Skeletal muscle tissue (tissue), 1 donor: ENCODE data around the gene PLEKHO1. TPM values are rescaled to one million over a fixed set of nuclear protein-coding genes. Genes with fewer than 3 reads are reported as not detected.

Experiments used
- total RNA-seq: library from RNA; depleted of rRNA; stranded (reverse); fragments of >200 nt; gene quantifications from one replicate; pipeline ENCODE4 v1.2.3, GENCODE V29; 2014

PLEKHO1 gene
- total RNA-seq, 1 donor from 2014 or later = 70.5 TPM

Other genes with a start within 250 kb of the PLEKHO1 start
- 2.1 TPM for gene SV2A, start 232.1 kb upstream of the PLEKHO1 start, total RNA-seq
- gene SF3B4, start 222.1 kb upstream of the PLEKHO1 start, total RNA-seq = 8.4 TPM
- 6.8 TPM for gene MTMR11, start 213.0 kb upstream of the PLEKHO1 start, total RNA-seq
- 15.7 TPM for gene OTUD7B, start 139.2 kb upstream of the PLEKHO1 start, total RNA-seq
- gene VPS45, start 82.1 kb upstream of the PLEKHO1 start, total RNA-seq = 41.2 TPM
- 18.8 TPM for gene ANP32E, start 86.2 kb downstream of the PLEKHO1 start, total RNA-seq
- gene CA14, start 107.9 kb downstream of the PLEKHO1 start, total RNA-seq = 2.1 TPM
- 99.2 TPM for gene APH1A, start 119.1 kb downstream of the PLEKHO1 start, total RNA-seq
- 54.8 TPM for gene C1orf54, start 122.9 kb downstream of the PLEKHO1 start, total RNA-seq
- gene CIART, start 132.6 kb downstream of the PLEKHO1 start, total RNA-seq = 2.1 TPM
- 37.6 TPM for gene MRPS21, start 143.9 kb downstream of the PLEKHO1 start, total RNA-seq
- gene PRPF3, start 171.6 kb downstream of the PLEKHO1 start, total RNA-seq = 35.0 TPM
- gene RPRD2, start 214.2 kb downstream of the PLEKHO1 start, total RNA-seq = 12.0 TPM